ENCODE measurements around the gene VSTM2L.

VSTM2L gene

GRCh38 chr20:37871751-37872150 lies 31.2 kb upstream of the VSTM2L start:
- Histone ChIP-seq H3K36me3 (peaks cover 9% of the 10 kb centered on the region), H3K4me3 (ENCODE audit: low read depth, low read length) (no peak overlapping the region), H3K9me3 (no peaks in the 10 kb centered on the region), H3K27me3 (no peaks in the 10 kb centered on the region), H3K4me1 (peaks cover 6% of the 10 kb centered on the region)
- DNase-seq: no peak
- TF ChIP-seq CTCF (IDR thresholded peaks at IDR 0.05; ENCODE audit: low read depth, low read length): no peak

GRCh38 chr20:37872161-37872560 lies 30.8 kb upstream of the VSTM2L start:
- Histone ChIP-seq H3K9me3 (no peaks in the 10 kb centered on the region), H3K36me3 (peaks cover 9% of the 10 kb centered on the region), H3K27me3 (no peaks in the 10 kb centered on the region), H3K4me1 (peaks cover 6% of the 10 kb centered on the region), H3K4me3 (ENCODE audit: low read depth, low read length) (no peak overlapping the region)
- no peak for TF ChIP-seq CTCF (IDR thresholded peaks at IDR 0.05; ENCODE audit: low read depth, low read length)
- no peak for DNase-seq

- no peaks in the 10 kb centered on the region for H3K9me3 ChIP-seq
- no peak for TF ChIP-seq CTCF (IDR thresholded peaks at IDR 0.05; ENCODE audit: low read depth, low read length)
- H3K4me3 ChIP-seq (ENCODE audit: low read depth, low read length): no peak overlapping the region
- peaks cover 20% of the 10 kb centered on the region for H3K4me1 ChIP-seq
- no peaks in the 10 kb centered on the region for H3K27me3 ChIP-seq
- peaks cover 9% of the 10 kb centered on the region for H3K36me3 ChIP-seq
- DNase-seq: no peak
Observed at GRCh38 chr20:37873884-37874283, 29.0 kb upstream of the VSTM2L start.

GRCh38 chr20:37875460-37876175 lies 27.3 kb upstream of the VSTM2L start:
- TF ChIP-seq CTCF (IDR thresholded peaks at IDR 0.05; ENCODE audit: low read depth, low read length): no peak

GRCh38 chr20:37876863-37877262 lies 26.1 kb upstream of the VSTM2L start:
- no peak for DNase-seq
- Histone ChIP-seq H3K9me3 (no peaks in the 10 kb centered on the region), H3K4me3 (ENCODE audit: low read depth, low read length) (no peak overlapping the region), H3K4me1 (peaks cover 27% of the 10 kb centered on the region), H3K27me3 (no peaks in the 10 kb centered on the region), H3K36me3 (peaks cover 5% of the 10 kb centered on the region)
- no peak for TF ChIP-seq CTCF (IDR thresholded peaks at IDR 0.05; ENCODE audit: low read depth, low read length)

More at GRCh38 chr20:37875460-37876175, 27.3 kb upstream of the VSTM2L start:
- Histone ChIP-seq H3K36me3 (peaks cover 9% of the 10 kb centered on the region), H3K9me3 (no peaks in the 10 kb centered on the region), H3K27me3 (no peaks in the 10 kb centered on the region), H3K4me3 (ENCODE audit: low read depth, low read length) (no peak overlapping the region), H3K4me1 (peaks cover 17% of the 10 kb centered on the region)
- DNase-seq: no peak

Data from BE2C (cell line).